Measurements from ENCODE around the gene RFFL. TPM values are rescaled to one million over a fixed set of nuclear protein-coding genes. Genes with fewer than 3 reads are reported as not detected.

Gene RFFL
- total RNA-seq, 2 experiments from 2014 or later = 47.7 to 52.2 TPM

GRCh38 chr17:35076874-35077273, 13.4 kb upstream of the RFFL start:
- Mint-ChIP-seq H3K27ac (no peak overlapping the region), H3K4me3 (no peak overlapping the region), H3K36me3 (peaks cover 24% of the 10 kb centered on the region), H3K9me3 (ENCODE audit: low read depth) (no peaks in the 10 kb centered on the region), H3K4me1 (peaks cover 79% of the 10 kb centered on the region), H3K27me3 (no peaks in the 10 kb centered on the region)
- no peak for ATAC-seq
- no peak for DNase-seq
- CTCF ChIA-PET = interaction anchor here (0.9 to 6.6 kb wide), 3 partner anchors 12 to 54 kb away, joined by 3 to 46 read pairs (median 4); partner anchors contain the start of gene RFFL

GRCh38 chr17:35074711-35075707, 11.5 kb upstream of the RFFL start:
- H3K4me1 Mint-ChIP-seq = peaks cover 71% of the 10 kb centered on the region
- ATAC-seq (no peak), DNase-seq (no peak)
- no peaks in the 10 kb centered on the region for H3K9me3 Mint-ChIP-seq (ENCODE audit: low read depth)
- H3K27ac Mint-ChIP-seq = peak overlapping the region; percentile 77
- H3K27me3 Mint-ChIP-seq = no peaks in the 10 kb centered on the region
- H3K36me3 Mint-ChIP-seq = peaks cover 36% of the 10 kb centered on the region
- CTCF ChIA-PET = interaction anchor here (2.1 to 3.3 kb wide), 5 partner anchors 8 to 52 kb away, joined by 6 to 21 read pairs (median 11); partner anchors contain the start of gene RFFL
- peak overlapping the region; percentile 31 for H3K4me3 Mint-ChIP-seq

GRCh38 chr17:35073991-35074627, 10.6 kb upstream of the RFFL start:
- DNase-seq (no peak), ATAC-seq (peak; percentile 28)
- CTCF ChIA-PET = interaction anchor here (0.8 to 3.3 kb wide), 6 partner anchors 9 to 92 kb away, joined by 3 to 21 read pairs (median 10); partner anchors contain the start of gene RFFL
- H3K4me1 Mint-ChIP-seq = peaks cover 68% of the 10 kb centered on the region
- no peaks in the 10 kb centered on the region for H3K27me3 Mint-ChIP-seq
- H3K36me3 Mint-ChIP-seq = peaks cover 28% of the 10 kb centered on the region
- peak overlapping the region; percentile 31 for H3K4me3 Mint-ChIP-seq
- H3K9me3 Mint-ChIP-seq (ENCODE audit: low read depth) = no peaks in the 10 kb centered on the region
- H3K27ac Mint-ChIP-seq = peak overlapping the region; percentile 80

GRCh38 chr17:35073183-35073790, 9.8 kb upstream of the RFFL start:
- Mint-ChIP-seq H3K4me1 (peaks cover 72% of the 10 kb centered on the region), H3K9me3 (ENCODE audit: low read depth) (no peaks in the 10 kb centered on the region), H3K36me3 (peaks cover 24% of the 10 kb centered on the region), H3K27ac (peak overlapping the region; percentile 80), H3K4me3 (peak overlapping the region; percentile 46), H3K27me3 (no peaks in the 10 kb centered on the region)
- CTCF ChIA-PET = interaction anchor here (2.1 to 3.3 kb wide), 5 partner anchors 9 to 51 kb away, joined by 6 to 21 read pairs (median 11); partner anchors contain the start of gene RFFL
- ATAC-seq = peak; percentile 78
- no peak for DNase-seq

- H3K27me3 Mint-ChIP-seq = no peaks in the 10 kb centered on the region
- ATAC-seq = no peak
- peak overlapping the region; percentile 1 for H3K27ac Mint-ChIP-seq
These were observed 5.8 kb upstream of the RFFL start for GRCh38 chr17:35069311-35069710.

GRCh38 chr17:35068249-35068648, 4.7 kb upstream of the RFFL start:
- Mint-ChIP-seq H3K4me1 (peaks cover 73% of the 10 kb centered on the region), H3K9me3 (ENCODE audit: low read depth) (no peaks in the 10 kb centered on the region), H3K27ac (peak overlapping the region; percentile 33), H3K4me3 (no peak overlapping the region), H3K27me3 (no peaks in the 10 kb centered on the region), H3K36me3 (peaks cover 35% of the 10 kb centered on the region)
- CTCF ChIA-PET = interaction anchor here (1.0 to 1.8 kb wide), 4 partner anchors 12 to 21 kb away, joined by 3 to 6 read pairs (median 5); no protein-coding TSS in a partner anchor
- ATAC-seq (no peak), DNase-seq (no peak)

More at GRCh38 chr17:35069311-35069710, 5.8 kb upstream of the RFFL start:
- no peak for DNase-seq
- no peaks in the 10 kb centered on the region for H3K9me3 Mint-ChIP-seq (ENCODE audit: low read depth)
- peaks cover 74% of the 10 kb centered on the region for H3K4me1 Mint-ChIP-seq
- CTCF ChIA-PET = interaction anchor here (1.0 to 1.9 kb wide), 5 partner anchors 11 to 50 kb away, joined by 4 to 7 read pairs (median 6); partner anchors contain the start of gene RAD51D
- no peak overlapping the region for H3K4me3 Mint-ChIP-seq
- H3K36me3 Mint-ChIP-seq = peaks cover 32% of the 10 kb centered on the region

GRCh38 chr17:35065880-35066279, 2.4 kb upstream of the RFFL start:
- no peak for ATAC-seq

GRCh38 chr17:35064516-35065215, 1.2 kb upstream of the RFFL start:
- no peak for ATAC-seq
- Mint-ChIP-seq H3K27me3 (no peaks in the 10 kb centered on the region), H3K36me3 (peaks cover 41% of the 10 kb centered on the region), H3K4me1 (peaks cover 71% of the 10 kb centered on the region), H3K9me3 (ENCODE audit: low read depth) (peaks cover under 1% of the 10 kb centered on the region), H3K4me3 (no peak overlapping the region), H3K27ac (peak overlapping the region; percentile 91)
- DNase-seq = no peak
- CTCF ChIA-PET = interaction anchor here (0.7 to 4.8 kb wide), 18 partner anchors 9 to 161 kb away, joined by 3 to 46 read pairs (median 6); no protein-coding TSS in a partner anchor

More at GRCh38 chr17:35065880-35066279, 2.4 kb upstream of the RFFL start:
- CTCF ChIA-PET = interaction anchor here (0.7 to 4.8 kb wide), 7 partner anchors 8 to 85 kb away, joined by 3 to 46 read pairs (median 3); no protein-coding TSS in a partner anchor
- no peak for DNase-seq
- Mint-ChIP-seq H3K27me3 (no peaks in the 10 kb centered on the region), H3K9me3 (ENCODE audit: low read depth) (no peaks in the 10 kb centered on the region), H3K36me3 (peaks cover 34% of the 10 kb centered on the region), H3K4me3 (no peak overlapping the region), H3K27ac (peak overlapping the region; percentile 38), H3K4me1 (peaks cover 72% of the 10 kb centered on the region)

- peak overlapping the region; percentile 91 for H3K27ac Mint-ChIP-seq
- H3K9me3 Mint-ChIP-seq (ENCODE audit: low read depth) = peaks cover 4% of the 10 kb centered on the region
- peak overlapping the region; percentile 54 for H3K4me3 Mint-ChIP-seq
- DNase-seq (no peak), ATAC-seq (no peak)
- H3K27me3 Mint-ChIP-seq = no peaks in the 10 kb centered on the region
- H3K4me1 Mint-ChIP-seq = peaks cover 55% of the 10 kb centered on the region
- CTCF ChIA-PET = interaction anchor here (0.5 to 4.8 kb wide), 6 partner anchors 12 to 71 kb away, joined by 3 to 46 read pairs (median 18); no protein-coding TSS in a partner anchor
- peaks cover 54% of the 10 kb centered on the region for H3K36me3 Mint-ChIP-seq
These were observed 1.2 kb downstream of the RFFL start for GRCh38 chr17:35062308-35062707.

- H3K27ac Mint-ChIP-seq = no peak overlapping the region
- peaks cover 4% of the 10 kb centered on the region for H3K9me3 Mint-ChIP-seq (ENCODE audit: low read depth)
These were observed 6.1 kb downstream of the RFFL start for GRCh38 chr17:35057332-35057915.

GRCh38 chr17:35056013-35056412, 7.5 kb downstream of the RFFL start:
- Mint-ChIP-seq H3K9me3 (ENCODE audit: low read depth) (peaks cover 4% of the 10 kb centered on the region), H3K27me3 (no peaks in the 10 kb centered on the region), H3K4me3 (no peak overlapping the region), H3K36me3 (peaks cover 44% of the 10 kb centered on the region), H3K27ac (no peak overlapping the region), H3K4me1 (peaks cover 38% of the 10 kb centered on the region)
- DNase-seq (no peak), ATAC-seq (no peak)
- CTCF ChIA-PET = interaction anchor here (1.2 kb wide), 1 partner anchor 10 kb away, joined by 3 read pairs; no protein-coding TSS in a partner anchor

More at GRCh38 chr17:35057332-35057915, 6.1 kb downstream of the RFFL start:
- peaks cover 31% of the 10 kb centered on the region for H3K4me1 Mint-ChIP-seq
- CTCF ChIA-PET = interaction anchor here (1.4 kb wide), 1 partner anchor 29 kb away, joined by 3 read pairs; no protein-coding TSS in a partner anchor
- H3K4me3 Mint-ChIP-seq = no peak overlapping the region
- ATAC-seq (no peak), DNase-seq (no peak)
- no peaks in the 10 kb centered on the region for H3K27me3 Mint-ChIP-seq
- peaks cover 52% of the 10 kb centered on the region for H3K36me3 Mint-ChIP-seq

Data from activated CD8-positive, alpha-beta memory T cell treated with anti-CD3 and anti-CD28 coated beads, Interleukin-2, amount 10 ng/mL, durations not matched to agents 7 days and 5 days (primary cell).